Measurements from ENCODE around the gene SOX6.

Gene SOX6

DNA sequence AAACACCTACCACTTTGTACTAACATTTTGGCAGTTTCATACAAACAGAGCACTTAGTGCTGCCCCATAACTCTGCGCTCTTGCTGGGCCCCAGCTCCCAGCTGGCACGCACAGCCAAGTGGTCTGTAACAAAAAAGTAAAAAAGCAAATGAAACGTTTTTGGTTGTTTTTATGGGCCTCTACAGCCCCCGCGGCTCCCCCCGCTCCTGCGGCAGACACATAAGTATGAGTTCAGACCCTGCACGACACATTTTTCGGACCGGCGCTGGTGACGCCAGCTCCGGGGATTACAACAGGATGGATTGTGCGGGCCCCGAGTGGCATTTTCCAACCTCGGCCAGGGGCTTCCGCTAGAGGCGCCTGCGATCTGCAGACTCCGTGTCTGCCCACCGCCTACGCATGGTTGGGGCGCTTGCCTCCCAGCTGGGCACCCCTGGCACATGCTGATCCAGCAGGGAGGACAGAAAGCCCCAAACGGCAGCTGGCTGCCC lies 418.2 kb downstream of the SOX6 start:
- H3K9ac ChIP-seq (ENCODE audit: low read length): no peak overlapping the region
- H3K27me3 ChIP-seq (ENCODE audit: control insufficient read depth, insufficient read depth, low read length): no peaks in the 10 kb centered on the region
- no peaks in the 10 kb centered on the region for H3K4me1 ChIP-seq (ENCODE audit: control insufficient read depth, insufficient read depth, low read length)
- no peak overlapping the region for H3K4me3 ChIP-seq (ENCODE audit: low read length)
- no peak overlapping the region for H3K27ac ChIP-seq (ENCODE audit: low read depth, low read length)
- H3K36me3 ChIP-seq (ENCODE audit: control insufficient read depth, insufficient read depth, low read length): no peaks in the 10 kb centered on the region

GRCh38 chr11:15937601-15938120 lies 418.7 kb downstream of the SOX6 start:
- Histone ChIP-seq H3K27me3 (ENCODE audit: control insufficient read depth, insufficient read depth, low read length) (no peaks in the 10 kb centered on the region), H3K4me1 (ENCODE audit: control insufficient read depth, insufficient read depth, low read length) (no peaks in the 10 kb centered on the region), H3K36me3 (ENCODE audit: control insufficient read depth, insufficient read depth, low read length) (no peaks in the 10 kb centered on the region), H3K27ac (ENCODE audit: low read depth, low read length) (no peak overlapping the region), H3K4me3 (ENCODE audit: low read length) (no peak overlapping the region), H3K9ac (ENCODE audit: low read length) (no peak overlapping the region)

- no peak overlapping the region for H3K4me3 ChIP-seq (ENCODE audit: low read length)
- H3K9ac ChIP-seq (ENCODE audit: low read length): no peak overlapping the region
- no peak overlapping the region for H3K27ac ChIP-seq (ENCODE audit: low read depth, low read length)
- no peaks in the 10 kb centered on the region for H3K4me1 ChIP-seq (ENCODE audit: control insufficient read depth, insufficient read depth, low read length)
- H3K27me3 ChIP-seq (ENCODE audit: control insufficient read depth, insufficient read depth, low read length): no peaks in the 10 kb centered on the region
- H3K36me3 ChIP-seq (ENCODE audit: control insufficient read depth, insufficient read depth, low read length): no peaks in the 10 kb centered on the region
These were observed 420.3 kb downstream of the SOX6 start for GRCh38 chr11:15936011-15936410.

DNA sequence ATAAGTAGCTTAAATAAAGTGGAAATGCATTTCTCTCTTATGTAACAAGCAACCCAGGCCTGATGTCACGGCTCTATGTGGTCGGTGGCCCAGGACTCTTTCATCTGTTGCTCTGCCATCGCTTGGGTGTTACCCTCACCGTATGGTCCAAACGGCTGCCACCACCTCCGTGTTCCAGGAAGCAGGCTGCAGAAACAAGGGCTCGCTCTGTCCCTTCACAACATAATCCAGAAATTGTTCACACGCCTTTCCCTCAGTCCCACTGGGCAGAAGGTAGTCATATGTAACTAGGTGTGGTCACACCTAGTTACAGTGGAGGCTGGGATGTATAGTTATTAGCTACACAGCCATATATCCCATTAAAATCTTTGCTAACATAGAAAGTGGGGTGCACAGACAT lies 421.0 kb downstream of the SOX6 start:
- no peak overlapping the region for H3K9ac ChIP-seq (ENCODE audit: low read length)
- H3K36me3 ChIP-seq (ENCODE audit: control insufficient read depth, insufficient read depth, low read length): no peaks in the 10 kb centered on the region
- no peaks in the 10 kb centered on the region for H3K4me1 ChIP-seq (ENCODE audit: control insufficient read depth, insufficient read depth, low read length)
- H3K27ac ChIP-seq (ENCODE audit: low read depth, low read length): no peak overlapping the region
- H3K4me3 ChIP-seq (ENCODE audit: low read length): no peak overlapping the region
- H3K27me3 ChIP-seq (ENCODE audit: control insufficient read depth, insufficient read depth, low read length): no peaks in the 10 kb centered on the region

DNA sequence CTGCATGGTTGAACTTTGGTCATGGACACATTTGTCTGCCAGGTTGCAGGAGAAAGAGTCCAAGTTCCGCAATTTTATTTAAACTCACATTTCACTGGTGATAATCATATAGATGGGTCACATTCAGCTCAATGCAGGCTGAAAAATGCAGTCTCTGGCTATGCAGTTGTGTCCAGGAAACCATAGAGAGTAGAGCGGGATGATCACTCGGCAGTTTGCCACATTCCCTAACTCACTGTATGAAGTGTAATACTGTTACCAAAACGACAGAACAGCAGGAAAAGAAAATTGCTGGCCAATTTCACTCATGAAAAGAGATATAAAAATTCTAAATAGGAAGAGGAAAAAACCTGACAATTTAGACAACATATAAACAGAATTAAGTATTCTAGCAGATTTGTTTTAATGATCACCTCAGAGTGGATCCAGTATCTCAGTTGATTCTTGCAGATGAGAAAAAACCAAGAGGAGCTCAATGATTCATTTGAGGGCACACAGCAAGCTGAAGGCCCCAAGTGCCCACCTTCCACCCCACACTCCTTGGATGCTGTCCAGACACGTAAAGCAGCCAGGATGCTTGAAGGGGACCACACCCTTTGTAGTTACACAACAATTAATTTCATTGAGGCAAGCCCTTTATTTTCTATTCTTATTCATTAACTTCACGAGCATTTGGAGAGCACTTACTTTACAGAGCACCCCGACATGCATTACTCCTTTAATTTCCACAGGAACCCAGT lies 422.3 kb downstream of the SOX6 start:
- Histone ChIP-seq H3K27me3 (ENCODE audit: control insufficient read depth, insufficient read depth, low read length) (no peaks in the 10 kb centered on the region), H3K36me3 (ENCODE audit: control insufficient read depth, insufficient read depth, low read length) (no peaks in the 10 kb centered on the region), H3K27ac (ENCODE audit: low read depth, low read length) (no peak overlapping the region), H3K4me3 (ENCODE audit: low read length) (no peak overlapping the region), H3K9ac (ENCODE audit: low read length) (no peak overlapping the region), H3K4me1 (ENCODE audit: control insufficient read depth, insufficient read depth, low read length) (no peaks in the 10 kb centered on the region)

- Histone ChIP-seq H3K4me3 (ENCODE audit: low read length) (no peak overlapping the region), H3K27me3 (ENCODE audit: control insufficient read depth, insufficient read depth, low read length) (no peaks in the 10 kb centered on the region), H3K36me3 (ENCODE audit: control insufficient read depth, insufficient read depth, low read length) (no peaks in the 10 kb centered on the region), H3K27ac (ENCODE audit: low read depth, low read length) (no peak overlapping the region), H3K4me1 (ENCODE audit: control insufficient read depth, insufficient read depth, low read length) (no peaks in the 10 kb centered on the region), H3K9ac (ENCODE audit: low read length) (no peak overlapping the region)
These were observed 423.9 kb downstream of the SOX6 start for GRCh38 chr11:15932417-15932816.

DNA sequence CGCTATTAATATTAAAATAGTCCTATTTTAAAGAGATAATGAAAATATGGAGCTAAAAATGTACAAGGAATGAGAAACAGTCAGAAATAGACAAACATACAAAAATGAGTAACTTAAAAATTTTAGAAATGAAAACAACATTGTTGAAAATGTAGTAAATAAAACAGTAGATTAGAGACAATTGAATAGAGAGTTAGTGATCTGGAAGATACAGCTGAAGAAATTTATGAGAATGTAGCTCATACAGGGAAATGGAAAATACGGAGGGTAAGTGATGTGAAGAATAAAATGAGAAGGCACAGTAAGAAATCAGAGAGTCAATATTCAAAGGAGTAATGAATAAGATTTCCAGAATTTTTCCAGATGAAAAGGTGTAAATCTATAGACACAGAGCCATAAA lies 424.8 kb downstream of the SOX6 start:
- H3K4me1 ChIP-seq (ENCODE audit: control insufficient read depth, insufficient read depth, low read length): no peaks in the 10 kb centered on the region
- no peak overlapping the region for H3K27ac ChIP-seq (ENCODE audit: low read depth, low read length)
- no peak overlapping the region for H3K9ac ChIP-seq (ENCODE audit: low read length)
- H3K27me3 ChIP-seq (ENCODE audit: control insufficient read depth, insufficient read depth, low read length): no peaks in the 10 kb centered on the region
- H3K36me3 ChIP-seq (ENCODE audit: control insufficient read depth, insufficient read depth, low read length): no peaks in the 10 kb centered on the region
- no peak overlapping the region for H3K4me3 ChIP-seq (ENCODE audit: low read length)

GRCh38 chr11:15930442-15931025 lies 425.8 kb downstream of the SOX6 start:
- Histone ChIP-seq H3K4me1 (ENCODE audit: control insufficient read depth, insufficient read depth, low read length) (no peaks in the 10 kb centered on the region), H3K9ac (ENCODE audit: low read length) (no peak overlapping the region), H3K27ac (ENCODE audit: low read depth, low read length) (no peak overlapping the region), H3K27me3 (ENCODE audit: control insufficient read depth, insufficient read depth, low read length) (no peaks in the 10 kb centered on the region), H3K4me3 (ENCODE audit: low read length) (no peak overlapping the region), H3K36me3 (ENCODE audit: control insufficient read depth, insufficient read depth, low read length) (no peaks in the 10 kb centered on the region)

DNA sequence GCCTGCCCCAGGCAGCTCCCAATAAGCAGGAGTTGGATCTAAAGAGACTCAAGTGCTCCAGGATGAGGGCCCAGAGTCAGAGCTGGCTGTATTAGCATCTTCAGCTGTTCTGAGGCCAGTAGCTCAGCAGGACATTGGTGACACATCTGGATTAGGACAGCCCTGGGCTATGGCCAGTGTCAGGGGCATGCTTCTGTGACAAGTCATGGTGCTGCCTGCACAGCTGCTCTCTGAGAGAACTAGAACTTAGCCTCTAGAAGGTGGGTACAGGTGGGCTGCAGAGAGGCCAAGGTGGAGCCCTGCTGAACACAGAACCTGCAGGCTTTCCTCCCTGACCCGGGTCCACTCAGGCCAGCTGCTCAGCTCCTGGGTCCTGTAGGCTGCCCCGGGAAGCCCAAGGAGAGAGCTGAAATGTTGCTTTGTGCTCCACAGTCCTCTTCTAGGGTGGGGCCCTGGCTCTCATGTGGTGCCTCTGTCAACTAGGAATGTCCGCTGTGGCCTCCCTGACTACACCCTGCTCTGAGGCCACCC lies 426.9 kb downstream of the SOX6 start:
- no peaks in the 10 kb centered on the region for H3K4me1 ChIP-seq (ENCODE audit: control insufficient read depth, insufficient read depth, low read length)
- no peaks in the 10 kb centered on the region for H3K36me3 ChIP-seq (ENCODE audit: control insufficient read depth, insufficient read depth, low read length)
- no peak overlapping the region for H3K9ac ChIP-seq (ENCODE audit: low read length)
- H3K27ac ChIP-seq (ENCODE audit: low read depth, low read length): no peak overlapping the region
- no peak overlapping the region for H3K4me3 ChIP-seq (ENCODE audit: low read length)
- H3K27me3 ChIP-seq (ENCODE audit: control insufficient read depth, insufficient read depth, low read length): no peaks in the 10 kb centered on the region

DNA sequence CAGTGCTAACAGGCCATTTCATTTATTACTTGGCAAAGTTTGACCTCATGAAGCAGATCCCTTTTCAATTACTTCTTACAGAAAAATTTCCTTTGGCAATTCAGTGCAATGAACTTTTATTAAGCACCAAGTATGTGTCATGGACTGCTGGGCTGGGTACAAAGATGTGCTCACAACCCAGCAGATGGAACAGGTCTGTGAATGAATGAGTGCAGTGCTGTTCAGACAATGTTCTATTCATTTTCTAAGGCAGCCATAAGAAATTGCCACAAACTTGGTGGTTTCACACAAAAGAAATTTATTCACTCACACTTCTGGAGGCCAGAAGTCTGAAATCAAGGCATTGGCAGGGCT lies 428.5 kb downstream of the SOX6 start:
- Histone ChIP-seq H3K27me3 (ENCODE audit: control insufficient read depth, insufficient read depth, low read length) (no peaks in the 10 kb centered on the region), H3K9ac (ENCODE audit: low read length) (no peak overlapping the region), H3K27ac (ENCODE audit: low read depth, low read length) (no peak overlapping the region)

GRCh38 chr11:15927196-15927863 lies 429.0 kb downstream of the SOX6 start:
- no peaks in the 10 kb centered on the region for H3K27me3 ChIP-seq (ENCODE audit: control insufficient read depth, insufficient read depth, low read length)
- H3K36me3 ChIP-seq (ENCODE audit: control insufficient read depth, insufficient read depth, low read length): no peaks in the 10 kb centered on the region
- no peak overlapping the region for H3K4me3 ChIP-seq (ENCODE audit: low read length)
- no peaks in the 10 kb centered on the region for H3K4me1 ChIP-seq (ENCODE audit: control insufficient read depth, insufficient read depth, low read length)
- no peak overlapping the region for H3K27ac ChIP-seq (ENCODE audit: low read depth, low read length)
- H3K9ac ChIP-seq (ENCODE audit: low read length): no peak overlapping the region

More for the DNA sequence above, 428.5 kb downstream of the SOX6 start:
- no peaks in the 10 kb centered on the region for H3K4me1 ChIP-seq (ENCODE audit: control insufficient read depth, insufficient read depth, low read length)
- H3K36me3 ChIP-seq (ENCODE audit: control insufficient read depth, insufficient read depth, low read length): no peaks in the 10 kb centered on the region
- H3K4me3 ChIP-seq (ENCODE audit: low read length): no peak overlapping the region

DNA sequence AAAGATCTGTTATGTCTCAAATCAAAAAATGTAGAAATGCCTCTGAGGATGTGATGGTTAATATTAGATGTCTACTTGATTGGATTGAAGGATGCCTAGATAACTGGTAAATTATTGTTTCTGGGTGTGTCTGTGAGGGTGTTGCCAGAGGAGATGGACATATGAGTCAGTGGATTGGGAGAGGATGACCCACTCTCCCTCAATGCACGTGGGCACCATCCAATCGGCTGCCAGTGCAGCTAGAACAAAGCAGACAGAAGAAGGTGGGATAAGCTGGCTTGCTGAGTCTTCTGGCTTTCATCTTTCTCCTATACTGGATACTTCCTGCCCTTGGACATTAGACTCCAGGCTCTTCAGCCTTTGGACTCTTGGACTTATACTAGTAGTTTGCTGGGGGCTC lies 430.3 kb downstream of the SOX6 start:
- no peak overlapping the region for H3K27ac ChIP-seq (ENCODE audit: low read depth, low read length)
- H3K36me3 ChIP-seq (ENCODE audit: control insufficient read depth, insufficient read depth, low read length): no peaks in the 10 kb centered on the region
- no peak overlapping the region for H3K9ac ChIP-seq (ENCODE audit: low read length)
- no peak overlapping the region for H3K4me3 ChIP-seq (ENCODE audit: low read length)
- H3K4me1 ChIP-seq (ENCODE audit: control insufficient read depth, insufficient read depth, low read length): no peaks in the 10 kb centered on the region
- H3K27me3 ChIP-seq (ENCODE audit: control insufficient read depth, insufficient read depth, low read length): no peaks in the 10 kb centered on the region

All from rectal smooth muscle tissue (tissue), 1 donor.